K562 (cell line): Measurements from ENCODE around the gene DUOX2. TPM values are rescaled to one million over a fixed set of nuclear protein-coding genes. Genes with fewer than 3 reads are reported as not detected.

ENCODE experiments used
- ATAC-seq: fragments of 200-7000 bp; cut with Tn5 transposase; 3 replicates; pipeline ENCODE4 v1.9.1; 2020; ENCODE audit warnings: moderate library complexity
- BruUV-seq: library from RNA; stranded (reverse); fragments of 400-500 nt; replicated peaks from 2 replicates; lab custom pipeline; 2021; lab: Mats Ljungman, UMichigan
- CTCF ChIA-PET: fragments of 300-600 bp; formaldehyde crosslinking; extraction: SDS; loops from one replicate; lab custom pipeline; 2021; ENCODE audit warnings: low intra/inter-chr PET ratio; lab: Yijun Ruan, JAX
- POLR2A ChIA-PET: fragments of 300-600, 350-650 bp; sonication (Branson Sonifier 250); formaldehyde crosslinking; extraction: SDS; loops from one replicate; lab custom pipeline; 2021; ENCODE audit warnings: antibody characterized with exemption, inconsistent platforms; lab: Yijun Ruan, JAX
- DNase-seq, 4 experiments: peaks; one replicate each; pipeline versions ENCODE4 v3.0.0 to v3.0.0-alpha.2; 2011 to 2018; ENCODE audit warnings: low spot score in 3 of 4, mixed read lengths in 3 of 4; ENCODE audit errors: extremely low read depth in 1 of 4
- FAIRE-seq: peaks from 2 replicates; lab custom pipeline; 2011; peaks lifted over from hg19 to GRCh38; lab: Jason Lieb, UNC
- H2AFZ ChIP-seq: 2 replicates; pipeline ENCODE4 v1.6.0; 2011; ENCODE audit warnings: low read depth, low read length, control low read depth, inconsistent platforms
- H3K27ac ChIP-seq: fragments of 200-600 bp; 3 replicates; pipeline ENCODE4 v1.8.0; 2011; ENCODE audit warnings: low read depth, mild to moderate bottlenecking, control low read depth, inconsistent platforms, low read length, moderate library complexity, mixed read lengths; ENCODE audit errors: extremely low read depth
- H3K27me3 ChIP-seq, 2 experiments: fragments of 300-600 bp in 1 of 2; 2 replicates in 1 of 2; 3 replicates in 1 of 2; pipeline versions ENCODE4 v1.6.0 to v1.8.0; 2011; ENCODE audit warnings: inconsistent platforms in 2 of 2, low read length in 2 of 2, mild to moderate bottlenecking in 1 of 2, mixed read lengths in 1 of 2, moderate library complexity in 1 of 2; ENCODE audit not compliant: control insufficient read depth in 2 of 2, insufficient read depth in 2 of 2
- H3K36me3 ChIP-seq: fragments of 300-600 bp; 3 replicates; pipeline ENCODE4 v1.8.0; 2011; ENCODE audit warnings: mild to moderate bottlenecking, low read length, inconsistent platforms; ENCODE audit not compliant: control insufficient read depth, insufficient read depth
- H3K4me1 ChIP-seq, 2 experiments: fragments of 200-600 bp in 1 of 2; replicated peaks in 1 of 2; 2 replicates in 1 of 2; 3 replicates in 1 of 2; pipeline versions ENCODE4 v1.5.1 to v1.8.0; 2011; ENCODE audit warnings: inconsistent platforms in 2 of 2, low read length in 2 of 2, mild to moderate bottlenecking in 1 of 2, mixed read lengths in 1 of 2, moderate library complexity in 1 of 2; ENCODE audit not compliant: control insufficient read depth in 2 of 2, insufficient read depth in 2 of 2
- H3K4me2 ChIP-seq: 2 replicates; pipeline ENCODE4 v1.6.1; 2011; ENCODE audit warnings: low read length, control low read depth, inconsistent platforms, mixed read lengths; ENCODE audit not compliant: insufficient read depth
- H3K4me3 ChIP-seq: fragments of 200-600 bp; sonication (generic), shearing (Covaris generic); 2 replicates; pipeline ENCODE4 v1.5.1; 2016; ENCODE audit warnings: control low read depth, inconsistent platforms
- H3K79me2 ChIP-seq: fragments of 200-600 bp; 3 replicates; pipeline ENCODE4 v1.8.0; 2011; ENCODE audit warnings: low read length, inconsistent platforms; ENCODE audit not compliant: control insufficient read depth, insufficient read depth
- H3K9ac ChIP-seq, 2 experiments: 2 replicates each; pipeline versions ENCODE4 v1.6.0 to v1.6.1; 2011; ENCODE audit warnings: low read depth in 2 of 2, low read length in 2 of 2, control low read depth in 1 of 2, inconsistent platforms in 1 of 2, mild to moderate bottlenecking in 1 of 2, mixed read lengths in 1 of 2; ENCODE audit not compliant: insufficient read depth in 1 of 2
- H3K9me1 ChIP-seq: one replicate; pipeline ENCODE4 v1.6.0; 2011; ENCODE audit warnings: inconsistent platforms, mild to moderate bottlenecking, low read length, moderate library complexity; ENCODE audit not compliant: control insufficient read depth, insufficient read depth
- H3K9me3 ChIP-seq: replicated peaks from 2 replicates; pipeline ENCODE4 v1.5.1; 2011; ENCODE audit warnings: low read depth, low read length, inconsistent platforms; ENCODE audit not compliant: control insufficient read depth, insufficient read depth
- H4K20me1 ChIP-seq: replicated peaks from 2 replicates; pipeline ENCODE4 v1.6.1; 2011; ENCODE audit warnings: low read length, inconsistent platforms, mixed read lengths; ENCODE audit not compliant: control insufficient read depth, insufficient read depth
- ARID1B ChIP-seq: fragments of 450-650 bp; IDR thresholded peaks from 2 replicates; pipeline ENCODE4 v1.6.1; 2016; ENCODE audit warnings: antibody characterized with exemption, mild to moderate bottlenecking, inconsistent platforms
- ATF2 ChIP-seq: sonication (generic); formaldehyde crosslinking; IDR thresholded peaks from 2 replicates; pipeline ENCODE4 v1.8.1; 2022; ENCODE audit warnings: missing genetic modification reagents
- BHLHE40 ChIP-seq: IDR thresholded peaks from 2 replicates; pipeline ENCODE4 v1.6.1; 2011; ENCODE audit warnings: low read length, improper control_type of control experiment
- PHB2 ChIP-seq: fragments of 450-650 bp; IDR thresholded peaks from 2 replicates; pipeline ENCODE4 v1.6.1; 2017; ENCODE audit warnings: low read depth
- PML ChIP-seq: IDR thresholded peaks from 2 replicates; pipeline ENCODE4 v1.6.1; 2012; ENCODE audit warnings: low read length, inconsistent platforms
- POLR2AphosphoS5 ChIP-seq: IDR thresholded peaks from 2 replicates; pipeline ENCODE4 v1.6.1; 2011; ENCODE audit warnings: mild to moderate bottlenecking, low read depth, low read length, moderate library complexity; ENCODE audit not compliant: control insufficient read depth, insufficient read depth
- PREB ChIP-seq: sonication (generic); formaldehyde crosslinking; IDR thresholded peaks from 2 replicates; pipeline ENCODE4 v1.8.1; 2023; ENCODE audit warnings: mild to moderate bottlenecking, missing genetic modification reagents
- SETDB1 ChIP-seq: IDR thresholded peaks from one replicate; pipeline ENCODE4 v1.6.1; 2012; ENCODE audit warnings: low read length, control low read depth, inconsistent platforms
- ZNF12 ChIP-seq: sonication (generic); formaldehyde crosslinking; IDR thresholded peaks from 2 replicates; pipeline ENCODE4 v1.4.0; 2020; ENCODE audit warnings: mild to moderate bottlenecking, missing genetic modification reagents
- ZNF232 ChIP-seq: sonication (generic); formaldehyde crosslinking; IDR thresholded peaks from 2 replicates; pipeline ENCODE4 v1.8.0; 2022; ENCODE audit warnings: mild to moderate bottlenecking, missing genetic modification reagents
- ZNF41 ChIP-seq: fragments of 250-450 bp; sonication (Bioruptor Pico); conservative IDR thresholded peaks from 2 replicates; pipeline ENCODE4 v1.4.0; 2020; ENCODE audit warnings: mild to moderate bottlenecking
- ZNF449 ChIP-seq: fragments of 250-450 bp; sonication (Bioruptor Pico); IDR thresholded peaks from 2 replicates; pipeline ENCODE4 v1.8.0; 2022; ENCODE audit warnings: moderate library complexity, mild to moderate bottlenecking, inconsistent platforms
- WGBS: fragments of 100-300 bp; shearing (Covaris generic); methylation state at CpG from one replicate; pipeline ENCODE4 v1.1.6; 2016; ENCODE audit warnings: low coverage, mixed read lengths; ENCODE audit not compliant: insufficient coverage; ENCODE audit errors: missing lambda C conversion rate; 5-methylcytosine and 5-hydroxymethylcytosine counted together
- in situ Hi-C: fragments of 300-500 bp; cut with MboI; formaldehyde crosslinking; loops from 4 replicates; pipeline ENCODE4 v1.15.0; 2018; ENCODE audit warnings: inconsistent platforms, mixed read lengths
- intact Hi-C: fragments of 100-400 bp; cut with micrococcal nuclease; formaldehyde crosslinking; loops from 2 replicates; pipeline ENCODE4 v1.14.2; 2022
- polyA plus RNA-seq, 8 experiments: library from polyadenylated mRNA; depleted of rRNA in 4 of 8; stranded (reverse) in 5 of 8; unstranded in 3 of 8; fragments of >200 nt; fragmentation: Nextera tagmentation in 2 of 8; fragmentation: Illumina TruSeq in 1 of 8; extraction: Ambion mirVana in 2 of 8; extraction: Trizol in 1 of 8; gene quantifications; 2 replicates each; pipeline versions ENCODE4 v1.2.1 to v1.2.3, GENCODE V29; 2011 to 2014; ENCODE audit warnings: inconsistent platforms in 1 of 8, missing spikeins in 1 of 8
- total RNA-seq, 7 experiments: library from RNA; depleted of rRNA in 6 of 7; stranded (reverse); fragments of >200 nt in 6 of 7; fragmentation: Illumina TruSeq in 2 of 7; extraction: Trizol in 2 of 7; gene quantifications; 2 replicates each; pipeline versions ENCODE4 v1.2.1 to v1.2.3, GENCODE V29; 2011 to 2021; ENCODE audit warnings: low replicate concordance in 1 of 7

Gene DUOX2
- total and polyA plus RNA-seq, 9 of the 15 experiments (the other 6 are each of a cell fraction or from before 2014, with no cell fraction given) = 0.01 to 0.03 (median 0.02) TPM; not detected in 6

GRCh38 chr15:45149060-45149459, 35.1 kb upstream of the DUOX2 start:
- Histone ChIP-seq H3K9me3 (no peaks in the 10 kb centered on the region), H3K79me2 (no peaks in the 10 kb centered on the region), H3K9me1 (no peaks in the 10 kb centered on the region), H2AFZ (no peak overlapping the region), H3K27me3 (peaks cover 14 to 33% of the 10 kb centered on the region in 2 experiments), H3K4me2 (no peak overlapping the region), H3K9ac (no peak overlapping the region), H3K36me3 (no peaks in the 10 kb centered on the region), H3K27ac (no peak overlapping the region), H4K20me1 (peaks cover 1% of the 10 kb centered on the region; the same call in 1 of the 2 replicates), H3K4me1 (peaks cover 0 to 6% of the 10 kb centered on the region in 2 experiments; a peak in 1 of 5 replicates), H3K4me3 (no peak overlapping the region)
- no peak for DNase-seq
- 0% methylated on average over 1 of the region's 1 CpG for WGBS
- ChIA-PET POLR2A (no interaction called here), CTCF (no interaction called here)
- in situ Hi-C loops (no loop called here), intact Hi-C loops (no loop called here)
- no TSS peak for BruUV-seq
- TF ChIP-seq ARID1B (no peak), PREB (no peak), SETDB1 (no peak), ZNF41 (CRISPR knock-in tag) (no peak), ATF2 (CRISPR knock-in tag) (no peak), BHLHE40 (no peak), ZNF232 (CRISPR knock-in tag) (no peak), PHB2 (no peak), ZNF449 (CRISPR knock-in tag) (no peak), ZNF12 (CRISPR knock-in tag) (no peak), POLR2AphosphoS5 (no peak), PML (no peak)
- FAIRE-seq = no peak
- ATAC-seq = no peak
